ENCODE results near the gene TRAPPC8.
"Not testable (repeated sequence)": the region's sequence is repeated elsewhere in the genome, so short reads cannot be mapped to it uniquely, and the experiment has no call there.

Gene TRAPPC8

GRCh38 chr18:31941010-31941809 is 1.7 kb downstream of the TRAPPC8 start:
- no peak for DNase-seq

- not testable (repeated sequence) for DNase-seq
Observed at GRCh38 chr18:31934773-31935172, 8.2 kb downstream of the TRAPPC8 start.

- no peak for DNase-seq
Observed at GRCh38 chr18:31931886-31932240, 11.1 kb downstream of the TRAPPC8 start.

- DNase-seq: no peak
Observed at GRCh38 chr18:31931163-31931885, 11.6 kb downstream of the TRAPPC8 start.

GRCh38 chr18:31929273-31929672 is 13.7 kb downstream of the TRAPPC8 start:
- no peak for DNase-seq

GRCh38 chr18:31926988-31927387 is 15.9 kb downstream of the TRAPPC8 start:
- not testable (repeated sequence) for DNase-seq

GRCh38 chr18:31920277-31920676 is 22.7 kb downstream of the TRAPPC8 start:
- no peak for DNase-seq

GRCh38 chr18:31919366-31919765 is 23.6 kb downstream of the TRAPPC8 start:
- not testable (repeated sequence) for DNase-seq

- DNase-seq: no peak
Observed at GRCh38 chr18:31918733-31919132, 24.2 kb downstream of the TRAPPC8 start.

GRCh38 chr18:31901063-31901462 is 41.9 kb downstream of the TRAPPC8 start:
- DNase-seq: no peak

GRCh38 chr18:31899771-31900170 is 43.2 kb downstream of the TRAPPC8 start:
- not testable (repeated sequence) for DNase-seq

- DNase-seq: no peak
Observed at GRCh38 chr18:31892936-31893335, 50.0 kb downstream of the TRAPPC8 start.

GRCh38 chr18:31891566-31891965 is 51.4 kb downstream of the TRAPPC8 start:
- DNase-seq: no peak

GRCh38 chr18:31884020-31884419 is 58.9 kb downstream of the TRAPPC8 start:
- DNase-seq: peak; percentile 28

- no peak for DNase-seq
Observed at GRCh38 chr18:31880186-31880898, 62.6 kb downstream of the TRAPPC8 start.

GRCh38 chr18:31878358-31878757 is 64.6 kb downstream of the TRAPPC8 start:
- DNase-seq: no peak

- no peak for DNase-seq
Observed at GRCh38 chr18:31877900-31878299, 65.0 kb downstream of the TRAPPC8 start.

GRCh38 chr18:31876707-31877106 is 66.2 kb downstream of the TRAPPC8 start:
- DNase-seq: no peak

- DNase-seq: no peak
Observed at GRCh38 chr18:31875301-31875700, 67.6 kb downstream of the TRAPPC8 start.

- DNase-seq: no peak
Observed at GRCh38 chr18:31863103-31863502, 79.8 kb downstream of the TRAPPC8 start.

- DNase-seq: no peak
Observed at GRCh38 chr18:31860488-31860887, 82.4 kb downstream of the TRAPPC8 start.

- DNase-seq: no peak
Observed at GRCh38 chr18:31857526-31858106, 85.3 kb downstream of the TRAPPC8 start.

- DNase-seq: no peak
Observed at GRCh38 chr18:31850844-31851243, 92.1 kb downstream of the TRAPPC8 start.

All from NCI-H1694 (cell line).